WTC11 (cell line): Measurements from ENCODE around the gene DISC1.

Experiments used
- ETV6 ChIP-seq: sonication (generic); formaldehyde crosslinking; IDR thresholded peaks from 2 replicates; pipeline ENCODE4 v1.8.1; 2022; ENCODE audit warnings: mild to moderate bottlenecking, missing genetic modification reagents
- FOXJ3 ChIP-seq: sonication (generic); formaldehyde crosslinking; IDR thresholded peaks from 2 replicates; pipeline ENCODE4 v1.9.0; 2021; ENCODE audit warnings: missing genetic modification reagents, mild to moderate bottlenecking, borderline replicate concordance
- NR1H2 ChIP-seq: sonication (generic); formaldehyde crosslinking; IDR thresholded peaks from 2 replicates; pipeline ENCODE4 v1.9.0; 2021; ENCODE audit warnings: mild to moderate bottlenecking, moderate library complexity, missing genetic modification reagents
- SP1 ChIP-seq: sonication (generic); formaldehyde crosslinking; conservative IDR thresholded peaks from 2 replicates; pipeline ENCODE4 v1.8.1; 2022; ENCODE audit warnings: missing genetic modification reagents
- ZNF263 ChIP-seq: sonication (generic); formaldehyde crosslinking; IDR thresholded peaks from 2 replicates; pipeline ENCODE4 v1.8.1; 2022; ENCODE audit warnings: low read depth, mild to moderate bottlenecking, moderate library complexity, missing genetic modification reagents
- ZNF396 ChIP-seq: fragments of 250-450 bp; sonication (Bioruptor Pico); IDR thresholded peaks from 2 replicates; pipeline ENCODE4 v1.8.0; 2021; ENCODE audit warnings: mild to moderate bottlenecking, moderate library complexity, borderline replicate concordance
- TF ChIP-seq, protein P1 (sequence below): fragments of 200-600 bp; IDR thresholded peaks from 2 replicates; pipeline ENCODE4 v1.8.0; 2022; ENCODE audit warnings: antibody characterized with exemption
- TF ChIP-seq, protein P2 (sequence below): sonication (generic); formaldehyde crosslinking; IDR thresholded peaks from 2 replicates; pipeline ENCODE4 v1.8.1; 2023; ENCODE audit warnings: mild to moderate bottlenecking, missing genetic modification reagents, moderate library complexity
- TF ChIP-seq, protein P3 (sequence below): sonication (generic); formaldehyde crosslinking; IDR thresholded peaks from 2 replicates; pipeline ENCODE4 v1.8.1; 2023; ENCODE audit warnings: mild to moderate bottlenecking, missing genetic modification reagents
- TF ChIP-seq, protein P4 (sequence below): sonication (generic); formaldehyde crosslinking; IDR thresholded peaks from 2 replicates; pipeline ENCODE4 v1.8.0; 2022; ENCODE audit warnings: mild to moderate bottlenecking, missing genetic modification reagents
- TF ChIP-seq, protein P5 (sequence below): sonication (generic); formaldehyde crosslinking; IDR thresholded peaks from 2 replicates; pipeline ENCODE4 v1.8.1; 2022; ENCODE audit warnings: low read depth, missing genetic modification reagents, borderline replicate concordance

DNA sequence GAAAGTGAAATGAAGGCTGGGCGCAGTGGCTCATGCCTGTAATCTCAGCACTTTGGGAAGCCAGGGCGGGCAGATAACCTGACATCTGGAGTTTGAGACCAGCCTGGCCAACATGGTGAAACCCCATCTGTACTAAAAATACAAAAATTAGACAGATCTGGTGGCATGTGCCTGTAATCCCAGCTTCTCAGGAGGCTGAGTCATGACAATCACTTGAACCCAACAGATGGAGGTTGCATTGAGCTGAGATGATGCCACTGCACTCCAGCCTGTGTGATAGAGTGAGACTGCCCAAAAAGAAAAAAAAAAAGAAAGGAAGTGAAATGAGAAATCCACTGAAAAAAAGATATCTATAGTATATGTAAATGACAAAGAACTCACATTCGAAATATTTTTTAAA is 439.9 kb downstream of the DISC1 start:
- TF ChIP-seq, protein P1, sequence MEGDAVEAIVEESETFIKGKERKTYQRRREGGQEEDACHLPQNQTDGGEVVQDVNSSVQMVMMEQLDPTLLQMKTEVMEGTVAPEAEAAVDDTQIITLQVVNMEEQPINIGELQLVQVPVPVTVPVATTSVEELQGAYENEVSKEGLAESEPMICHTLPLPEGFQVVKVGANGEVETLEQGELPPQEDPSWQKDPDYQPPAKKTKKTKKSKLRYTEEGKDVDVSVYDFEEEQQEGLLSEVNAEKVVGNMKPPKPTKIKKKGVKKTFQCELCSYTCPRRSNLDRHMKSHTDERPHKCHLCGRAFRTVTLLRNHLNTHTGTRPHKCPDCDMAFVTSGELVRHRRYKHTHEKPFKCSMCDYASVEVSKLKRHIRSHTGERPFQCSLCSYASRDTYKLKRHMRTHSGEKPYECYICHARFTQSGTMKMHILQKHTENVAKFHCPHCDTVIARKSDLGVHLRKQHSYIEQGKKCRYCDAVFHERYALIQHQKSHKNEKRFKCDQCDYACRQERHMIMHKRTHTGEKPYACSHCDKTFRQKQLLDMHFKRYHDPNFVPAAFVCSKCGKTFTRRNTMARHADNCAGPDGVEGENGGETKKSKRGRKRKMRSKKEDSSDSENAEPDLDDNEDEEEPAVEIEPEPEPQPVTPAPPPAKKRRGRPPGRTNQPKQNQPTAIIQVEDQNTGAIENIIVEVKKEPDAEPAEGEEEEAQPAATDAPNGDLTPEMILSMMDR: no peak
- TF ChIP-seq, protein P2, sequence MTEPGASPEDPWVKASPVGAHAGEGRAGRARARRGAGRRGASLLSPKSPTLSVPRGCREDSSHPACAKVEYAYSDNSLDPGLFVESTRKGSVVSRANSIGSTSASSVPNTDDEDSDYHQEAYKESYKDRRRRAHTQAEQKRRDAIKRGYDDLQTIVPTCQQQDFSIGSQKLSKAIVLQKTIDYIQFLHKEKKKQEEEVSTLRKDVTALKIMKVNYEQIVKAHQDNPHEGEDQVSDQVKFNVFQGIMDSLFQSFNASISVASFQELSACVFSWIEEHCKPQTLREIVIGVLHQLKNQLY (CRISPR knock-in tag): no peak
- TF ChIP-seq, protein P3, sequence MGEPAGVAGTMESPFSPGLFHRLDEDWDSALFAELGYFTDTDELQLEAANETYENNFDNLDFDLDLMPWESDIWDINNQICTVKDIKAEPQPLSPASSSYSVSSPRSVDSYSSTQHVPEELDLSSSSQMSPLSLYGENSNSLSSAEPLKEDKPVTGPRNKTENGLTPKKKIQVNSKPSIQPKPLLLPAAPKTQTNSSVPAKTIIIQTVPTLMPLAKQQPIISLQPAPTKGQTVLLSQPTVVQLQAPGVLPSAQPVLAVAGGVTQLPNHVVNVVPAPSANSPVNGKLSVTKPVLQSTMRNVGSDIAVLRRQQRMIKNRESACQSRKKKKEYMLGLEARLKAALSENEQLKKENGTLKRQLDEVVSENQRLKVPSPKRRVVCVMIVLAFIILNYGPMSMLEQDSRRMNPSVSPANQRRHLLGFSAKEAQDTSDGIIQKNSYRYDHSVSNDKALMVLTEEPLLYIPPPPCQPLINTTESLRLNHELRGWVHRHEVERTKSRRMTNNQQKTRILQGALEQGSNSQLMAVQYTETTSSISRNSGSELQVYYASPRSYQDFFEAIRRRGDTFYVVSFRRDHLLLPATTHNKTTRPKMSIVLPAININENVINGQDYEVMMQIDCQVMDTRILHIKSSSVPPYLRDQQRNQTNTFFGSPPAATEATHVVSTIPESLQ: no peak
- TF ChIP-seq NR1H2 (CRISPR knock-in tag) (no peak), ZNF396 (CRISPR knock-in tag) (no peak), FOXJ3 (CRISPR knock-in tag) (no peak), ZNF263 (CRISPR knock-in tag) (no peak), ETV6 (CRISPR knock-in tag) (no peak), SP1 (CRISPR knock-in tag) (no peak)
- TF ChIP-seq, protein P4, sequence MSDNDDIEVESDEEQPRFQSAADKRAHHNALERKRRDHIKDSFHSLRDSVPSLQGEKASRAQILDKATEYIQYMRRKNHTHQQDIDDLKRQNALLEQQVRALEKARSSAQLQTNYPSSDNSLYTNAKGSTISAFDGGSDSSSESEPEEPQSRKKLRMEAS (CRISPR knock-in tag): no peak
- TF ChIP-seq, protein P5, sequence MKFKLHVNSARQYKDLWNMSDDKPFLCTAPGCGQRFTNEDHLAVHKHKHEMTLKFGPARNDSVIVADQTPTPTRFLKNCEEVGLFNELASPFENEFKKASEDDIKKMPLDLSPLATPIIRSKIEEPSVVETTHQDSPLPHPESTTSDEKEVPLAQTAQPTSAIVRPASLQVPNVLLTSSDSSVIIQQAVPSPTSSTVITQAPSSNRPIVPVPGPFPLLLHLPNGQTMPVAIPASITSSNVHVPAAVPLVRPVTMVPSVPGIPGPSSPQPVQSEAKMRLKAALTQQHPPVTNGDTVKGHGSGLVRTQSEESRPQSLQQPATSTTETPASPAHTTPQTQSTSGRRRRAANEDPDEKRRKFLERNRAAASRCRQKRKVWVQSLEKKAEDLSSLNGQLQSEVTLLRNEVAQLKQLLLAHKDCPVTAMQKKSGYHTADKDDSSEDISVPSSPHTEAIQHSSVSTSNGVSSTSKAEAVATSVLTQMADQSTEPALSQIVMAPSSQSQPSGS (CRISPR knock-in tag): no peak
